K562 (cell line): ENCODE data around the gene LMNTD2. TPM values are rescaled to one million over a fixed set of nuclear protein-coding genes. Genes with fewer than 3 reads are reported as not detected.

Source experiments
- ARHGAP35 ChIP-seq: fragments of 450-650 bp; IDR thresholded peaks from 2 replicates; pipeline ENCODE4 v1.6.1; 2018; ENCODE audit not compliant: partially characterized antibody
- ATF7 ChIP-seq: fragments of 450-650 bp; IDR thresholded peaks from 2 replicates; pipeline ENCODE4 v1.7.1; 2014; ENCODE audit warnings: mild to moderate bottlenecking, moderate library complexity
- BRD4 ChIP-seq: fragments of 200-600 bp; sonication (generic); IDR thresholded peaks from 2 replicates; pipeline ENCODE4 v1.6.1; 2017; ENCODE audit warnings: inconsistent platforms
- ETV6 ChIP-seq, 3 experiments: fragments of 150-350 bp in 1 of 3; sonication (generic) in 1 of 3; formaldehyde crosslinking in 1 of 3; IDR thresholded peaks; 2 replicates each; pipeline versions ENCODE4 v1.6.1 to v1.8.0; 2014 to 2022; ENCODE audit warnings: borderline replicate concordance in 2 of 3, low read depth in 2 of 3, antibody characterized with exemption in 1 of 3, low read length in 1 of 3, mild to moderate bottlenecking in 1 of 3, missing genetic modification reagents in 1 of 3
- FOXJ2 ChIP-seq: fragments of 200-800 bp; sonication (Bioruptor generic); IDR thresholded peaks from 2 replicates; pipeline ENCODE4 v1.6.1; 2016; ENCODE audit warnings: missing genetic modification characterization, missing compliant biosample characterization
- HDAC8 ChIP-seq: fragments of 450-650 bp; IDR thresholded peaks from 2 replicates; pipeline ENCODE4 v1.6.1; 2016; ENCODE audit warnings: mild to moderate bottlenecking, missing genetic modification characterization, moderate library complexity, missing compliant biosample characterization
- KAT8 ChIP-seq: fragments of 450-650 bp; IDR thresholded peaks from 2 replicates; pipeline ENCODE4 v1.6.1; 2016; ENCODE audit warnings: low read depth, mild to moderate bottlenecking
- MIER1 ChIP-seq: fragments of 450-650 bp; IDR thresholded peaks from 2 replicates; pipeline ENCODE4 v1.6.1; 2016; ENCODE audit warnings: antibody characterized with exemption, mild to moderate bottlenecking, low read depth
- NCOA1 ChIP-seq: fragments of 450-650 bp; IDR thresholded peaks from 2 replicates; pipeline ENCODE4 v1.6.1; 2016; ENCODE audit warnings: low read depth
- NELFE ChIP-seq: IDR thresholded peaks from 2 replicates; pipeline ENCODE4 v1.6.1; 2011; ENCODE audit warnings: mild to moderate bottlenecking; ENCODE audit not compliant: insufficient read depth, insufficient read length
- NFIC ChIP-seq: fragments of 450-650 bp; IDR thresholded peaks from 2 replicates; pipeline ENCODE4 v1.6.1; 2017; ENCODE audit warnings: mild to moderate bottlenecking, inconsistent platforms
- PRMT5 ChIP-seq: sonication (generic); formaldehyde crosslinking; IDR thresholded peaks from 2 replicates; pipeline ENCODE4 v1.5.0; 2020; ENCODE audit warnings: missing genetic modification reagents
- SMAD2 ChIP-seq: fragments of 150-350 bp; IDR thresholded peaks from 2 replicates; pipeline ENCODE4 v1.6.1; 2014; ENCODE audit warnings: low read depth, mild to moderate bottlenecking, low read length
- SP2 ChIP-seq: IDR thresholded peaks from 2 replicates; pipeline ENCODE4 v1.6.1; 2011; ENCODE audit warnings: mild to moderate bottlenecking, low read depth, low read length, moderate library complexity; ENCODE audit not compliant: poor library complexity, severe bottlenecking; ENCODE audit errors: extremely low read depth
- SRF ChIP-seq, 2 experiments: fragments of 250-450, 450-650 bp in 1 of 2; sonication (Bioruptor Pico) in 1 of 2; sonication (generic) in 1 of 2; formaldehyde crosslinking; IDR thresholded peaks; 2 replicates each; pipeline versions ENCODE4 v1.5.0 to v1.5.1; 2020 to 2022; ENCODE audit warnings: mild to moderate bottlenecking in 1 of 2, missing genetic modification reagents in 1 of 2
- SRSF7 ChIP-seq: fragments of 200-400 bp; formaldehyde crosslinking; optimal IDR thresholded peaks from 2 replicates; pipeline ENCODE3; 2017; ENCODE audit warnings: mild to moderate bottlenecking, low read depth, low read length
- STAG1 ChIP-seq: sonication (generic); formaldehyde crosslinking; IDR thresholded peaks from 2 replicates; pipeline ENCODE4 v1.5.0; 2020; ENCODE audit warnings: missing genetic modification reagents, borderline replicate concordance
- TCF3 ChIP-seq: sonication (generic); formaldehyde crosslinking; IDR thresholded peaks from 2 replicates; pipeline ENCODE4 v1.4.0; 2020; ENCODE audit warnings: mild to moderate bottlenecking, missing genetic modification reagents
- ZNF133 ChIP-seq: fragments of 250-450 bp; sonication (Bioruptor Pico); IDR thresholded peaks from 2 replicates; pipeline ENCODE4 v1.4.0; 2020; ENCODE audit warnings: mild to moderate bottlenecking
- ZNF146 ChIP-seq: IDR thresholded peaks from one replicate; pipeline ENCODE4 v1.6.1; 2018; ENCODE audit warnings: missing compliant biosample characterization; ENCODE audit not compliant: unreplicated experiment
- ZNF408 ChIP-seq: fragments of 250-450 bp; sonication (Bioruptor Pico); IDR thresholded peaks from 2 replicates; pipeline ENCODE4 v1.4.0; 2020; ENCODE audit warnings: low read depth, mild to moderate bottlenecking, moderate library complexity
- polyA plus RNA-seq, 8 experiments: library from polyadenylated mRNA; depleted of rRNA in 4 of 8; stranded (reverse) in 5 of 8; unstranded in 3 of 8; fragments of >200 nt; fragmentation: Nextera tagmentation in 2 of 8; fragmentation: Illumina TruSeq in 1 of 8; extraction: Ambion mirVana in 2 of 8; extraction: Trizol in 1 of 8; gene quantifications; 2 replicates each; pipeline versions ENCODE4 v1.2.1 to v1.2.3, GENCODE V29; 2011 to 2014; ENCODE audit warnings: inconsistent platforms in 1 of 8, missing spikeins in 1 of 8
- total RNA-seq, 7 experiments: library from RNA; depleted of rRNA in 6 of 7; stranded (reverse); fragments of >200 nt in 6 of 7; fragmentation: Illumina TruSeq in 2 of 7; extraction: Trizol in 2 of 7; gene quantifications; 2 replicates each; pipeline versions ENCODE4 v1.2.1 to v1.2.3, GENCODE V29; 2011 to 2021; ENCODE audit warnings: low replicate concordance in 1 of 7
- TF ChIP-seq, protein P1 (sequence below): fragments of 450-650 bp; IDR thresholded peaks from 2 replicates; pipeline ENCODE4 v1.6.1; 2017; ENCODE audit warnings: antibody characterized with exemption, mild to moderate bottlenecking
- TF ChIP-seq, protein P2 (sequence below): sonication (generic); formaldehyde crosslinking; IDR thresholded peaks from 2 replicates; pipeline ENCODE4 v1.8.0; 2022; ENCODE audit warnings: mild to moderate bottlenecking, missing genetic modification reagents
- TF ChIP-seq, protein P3 (sequence below): fragments of 450-650 bp; IDR thresholded peaks from 2 replicates; pipeline ENCODE4 v1.6.1; 2016

LMNTD2 gene
- total and polyA plus RNA-seq, 9 of the 15 experiments (the other 6 are each of a cell fraction or from before 2014, with no cell fraction given) = 0.48 to 4.2 (median 1.5) TPM; not detected in 3

DNA sequence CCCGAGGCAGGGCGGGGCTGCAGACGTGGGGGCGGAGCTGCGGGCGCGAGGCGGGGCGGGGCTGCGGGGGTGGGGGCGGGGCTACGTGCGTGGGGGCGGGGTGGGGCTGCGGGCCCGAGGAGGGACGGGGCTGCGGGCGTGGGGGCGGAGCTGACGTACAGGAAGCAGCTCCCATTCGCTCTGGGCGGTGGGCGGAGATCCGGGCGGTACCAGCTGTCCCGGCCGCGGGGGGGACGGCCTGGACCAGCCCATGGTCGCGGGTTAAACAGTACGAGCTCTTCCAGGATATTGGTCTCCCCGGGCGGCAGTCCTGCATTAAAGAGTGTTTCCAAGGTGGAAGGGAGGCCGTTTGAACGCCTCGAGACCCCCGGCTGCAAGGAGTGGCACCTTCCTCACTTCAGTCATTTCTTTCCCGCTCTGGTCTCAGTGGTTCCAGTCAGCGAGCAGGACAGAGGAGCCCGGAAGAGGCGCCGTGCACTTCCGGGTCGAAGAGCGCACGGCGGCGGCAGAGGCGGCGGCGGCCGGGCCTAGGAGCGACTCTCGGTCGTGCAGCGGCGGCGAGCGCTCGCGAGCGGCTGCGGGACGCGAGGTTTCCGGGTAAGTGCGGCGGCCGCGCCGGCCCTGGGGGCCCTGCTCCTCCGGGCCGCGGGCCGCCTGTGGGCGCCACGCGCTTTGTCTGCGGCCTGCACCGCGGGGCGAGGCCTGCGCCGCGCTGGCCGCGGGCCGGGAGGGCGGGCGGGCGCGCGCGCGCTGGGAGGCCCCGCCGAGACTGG, 15.6 kb upstream of the LMNTD2 start, which contains the start of gene PHRF1 (continued):
- TF ChIP-seq, protein P1, sequence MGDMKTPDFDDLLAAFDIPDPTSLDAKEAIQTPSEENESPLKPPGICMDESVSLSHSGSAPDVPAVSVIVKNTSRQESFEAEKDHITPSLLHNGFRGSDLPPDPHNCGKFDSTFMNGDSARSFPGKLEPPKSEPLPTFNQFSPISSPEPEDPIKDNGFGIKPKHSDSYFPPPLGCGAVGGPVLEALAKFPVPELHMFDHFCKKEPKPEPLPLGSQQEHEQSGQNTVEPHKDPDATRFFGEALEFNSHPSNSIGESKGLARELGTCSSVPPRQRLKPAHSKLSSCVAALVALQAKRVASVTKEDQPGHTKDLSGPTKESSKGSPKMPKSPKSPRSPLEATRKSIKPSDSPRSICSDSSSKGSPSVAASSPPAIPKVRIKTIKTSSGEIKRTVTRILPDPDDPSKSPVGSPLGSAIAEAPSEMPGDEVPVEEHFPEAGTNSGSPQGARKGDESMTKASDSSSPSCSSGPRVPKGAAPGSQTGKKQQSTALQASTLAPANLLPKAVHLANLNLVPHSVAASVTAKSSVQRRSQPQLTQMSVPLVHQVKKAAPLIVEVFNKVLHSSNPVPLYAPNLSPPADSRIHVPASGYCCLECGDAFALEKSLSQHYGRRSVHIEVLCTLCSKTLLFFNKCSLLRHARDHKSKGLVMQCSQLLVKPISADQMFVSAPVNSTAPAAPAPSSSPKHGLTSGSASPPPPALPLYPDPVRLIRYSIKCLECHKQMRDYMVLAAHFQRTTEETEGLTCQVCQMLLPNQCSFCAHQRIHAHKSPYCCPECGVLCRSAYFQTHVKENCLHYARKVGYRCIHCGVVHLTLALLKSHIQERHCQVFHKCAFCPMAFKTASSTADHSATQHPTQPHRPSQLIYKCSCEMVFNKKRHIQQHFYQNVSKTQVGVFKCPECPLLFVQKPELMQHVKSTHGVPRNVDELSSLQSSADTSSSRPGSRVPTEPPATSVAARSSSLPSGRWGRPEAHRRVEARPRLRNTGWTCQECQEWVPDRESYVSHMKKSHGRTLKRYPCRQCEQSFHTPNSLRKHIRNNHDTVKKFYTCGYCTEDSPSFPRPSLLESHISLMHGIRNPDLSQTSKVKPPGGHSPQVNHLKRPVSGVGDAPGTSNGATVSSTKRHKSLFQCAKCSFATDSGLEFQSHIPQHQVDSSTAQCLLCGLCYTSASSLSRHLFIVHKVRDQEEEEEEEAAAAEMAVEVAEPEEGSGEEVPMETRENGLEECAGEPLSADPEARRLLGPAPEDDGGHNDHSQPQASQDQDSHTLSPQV = no peak; the same call in 1 of the 2 replicates
- no peak for TF ChIP-seq STAG1 (CRISPR knock-in tag)
- TF ChIP-seq ETV6 (IDR thresholded peaks at IDR 0.05; ENCODE audit: borderline replicate concordance in 1 of 2, low read depth in 2 of 2, low read length in 1 of 2) = no peak
- no peak for TF ChIP-seq ETV6 (CRISPR knock-in tag; IDR thresholded peaks at IDR 0.05; ENCODE audit: borderline replicate concordance)
- no peak for TF ChIP-seq ZNF133 (CRISPR knock-in tag)
- TF ChIP-seq, protein P2, sequence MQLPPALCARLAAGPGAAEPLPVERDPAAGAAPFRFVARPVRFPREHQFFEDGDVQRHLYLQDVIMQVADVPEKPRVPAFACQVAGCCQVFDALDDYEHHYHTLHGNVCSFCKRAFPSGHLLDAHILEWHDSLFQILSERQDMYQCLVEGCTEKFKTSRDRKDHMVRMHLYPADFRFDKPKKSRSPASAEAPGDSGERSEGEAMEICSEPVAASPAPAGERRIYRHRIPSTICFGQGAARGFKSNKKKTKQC = no peak
- no peak for TF ChIP-seq FOXJ2 (tag)
- TF ChIP-seq SRSF7 = no peak
- TF ChIP-seq PRMT5 (CRISPR knock-in tag) = peak; percentile 7; the same call in 1 of the 2 replicates
- peak; percentile 100 for TF ChIP-seq ATF7
- no peak for TF ChIP-seq HDAC8 (tag)
- TF ChIP-seq NFIC = no peak
- no peak for TF ChIP-seq SMAD2
- TF ChIP-seq MIER1 = no peak
- TF ChIP-seq KAT8 = no peak
- TF ChIP-seq, protein P3, sequence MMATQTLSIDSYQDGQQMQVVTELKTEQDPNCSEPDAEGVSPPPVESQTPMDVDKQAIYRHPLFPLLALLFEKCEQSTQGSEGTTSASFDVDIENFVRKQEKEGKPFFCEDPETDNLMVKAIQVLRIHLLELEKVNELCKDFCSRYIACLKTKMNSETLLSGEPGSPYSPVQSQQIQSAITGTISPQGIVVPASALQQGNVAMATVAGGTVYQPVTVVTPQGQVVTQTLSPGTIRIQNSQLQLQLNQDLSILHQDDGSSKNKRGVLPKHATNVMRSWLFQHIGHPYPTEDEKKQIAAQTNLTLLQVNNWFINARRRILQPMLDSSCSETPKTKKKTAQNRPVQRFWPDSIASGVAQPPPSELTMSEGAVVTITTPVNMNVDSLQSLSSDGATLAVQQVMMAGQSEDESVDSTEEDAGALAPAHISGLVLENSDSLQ = peak; percentile 66
- TF ChIP-seq ARHGAP35 = no peak
- TF ChIP-seq ZNF146 (CRISPR knock-in tag) = no peak
- no peak for TF ChIP-seq ZNF408
- no peak for TF ChIP-seq SRF (CRISPR knock-in tag; IDR thresholded peaks at IDR 0.05)
- TF ChIP-seq BRD4 = no peak
- TF ChIP-seq TCF3 (CRISPR knock-in tag) = no peak
- peak; percentile 83 for TF ChIP-seq NCOA1
- TF ChIP-seq SP2 = no peak
- no peak for TF ChIP-seq NELFE
